GM20431 (cell line): ENCODE measurements around the gene MARCKS.

Experiments
- in situ Hi-C: fragments of 300-500 bp; cut with MseI, MboI; formaldehyde crosslinking; loops from one replicate; pipeline ENCODE4 v1.15.0; 2020; ENCODE audit warnings: low sequenced_read_pairs; ENCODE audit not compliant: unreplicated experiment

MARCKS gene

GRCh38 chr6:113879186-113880096 is 22.3 kb downstream of the MARCKS start:
- in situ Hi-C loops = no loop called here

- in situ Hi-C loops = no loop called here
Measured at GRCh38 chr6:113881478-113881980, 24.4 kb downstream of the MARCKS start.

- in situ Hi-C loops = no loop called here
Measured at GRCh38 chr6:113882336-113883022, 25.3 kb downstream of the MARCKS start.

GRCh38 chr6:113884011-113884410 is 26.9 kb downstream of the MARCKS start:
- in situ Hi-C loops = no loop called here

GRCh38 chr6:113886512-113886911 is 29.4 kb downstream of the MARCKS start:
- in situ Hi-C loops = no loop called here

- in situ Hi-C loops = no loop called here
Measured at GRCh38 chr6:113888493-113888892, 31.3 kb downstream of the MARCKS start.

GRCh38 chr6:113888956-113889630 is 31.9 kb downstream of the MARCKS start:
- in situ Hi-C loops = no loop called here

- in situ Hi-C loops = no loop called here
Measured at GRCh38 chr6:113893451-113893850, 36.3 kb downstream of the MARCKS start.

- in situ Hi-C loops = no loop called here
Measured at GRCh38 chr6:113893866-113894265, 36.7 kb downstream of the MARCKS start.

GRCh38 chr6:113894712-113895674 is 37.8 kb downstream of the MARCKS start:
- in situ Hi-C loops = no loop called here

GRCh38 chr6:113901482-113901881 is 44.3 kb downstream of the MARCKS start:
- in situ Hi-C loops = loop anchor here (25.0 kb wide), 1 partner anchor 1114 kb away; no protein-coding TSS in a partner anchor

- in situ Hi-C loops = loop anchor here (25.0 kb wide), 1 partner anchor 1116 kb away; no protein-coding TSS in a partner anchor
Measured at GRCh38 chr6:113903666-113904330, 46.7 kb downstream of the MARCKS start.

- in situ Hi-C loops = loop anchor here (25.0 kb wide), 1 partner anchor 1120 kb away; no protein-coding TSS in a partner anchor
Measured at GRCh38 chr6:113907102-113907815, 50.1 kb downstream of the MARCKS start.

GRCh38 chr6:113908801-113909200 is 51.7 kb downstream of the MARCKS start:
- in situ Hi-C loops = loop anchor here (25.0 kb wide), 1 partner anchor 1122 kb away; no protein-coding TSS in a partner anchor

GRCh38 chr6:113909224-113909856 is 52.2 kb downstream of the MARCKS start:
- in situ Hi-C loops = loop anchor here (25.0 kb wide), 1 partner anchor 1122 kb away; no protein-coding TSS in a partner anchor

- in situ Hi-C loops = loop anchor here (25.0 kb wide), 1 partner anchor 1123 kb away; no protein-coding TSS in a partner anchor
Measured at GRCh38 chr6:113910285-113910684, 53.1 kb downstream of the MARCKS start.
